ENCODE data around the gene SORCS2. TPM values are rescaled to one million over a fixed set of nuclear protein-coding genes. Genes with fewer than 3 reads are reported as not detected.

SORCS2 gene
- total RNA-seq, 4 donors from 2014 or later, result 0.26 to 17.1 (median 2.9) TPM

- H3K4me3 ChIP-seq, result no peak overlapping the region
- no peaks in the 10 kb centered on the region for H3K27me3 ChIP-seq
- H3K9me3 ChIP-seq, result no peaks in the 10 kb centered on the region
- intact Hi-C loops (cut with DNase I; ENCODE audit: low total_unique reads), result no loop called here
- H3K4me1 ChIP-seq, result no peaks in the 10 kb centered on the region
- no peaks in the 10 kb centered on the region for H3K36me3 ChIP-seq
- DNase-seq, result no peak
- no peak overlapping the region for H3K27ac ChIP-seq
- TF ChIP-seq POLR2A (IDR thresholded peaks at IDR 0.05) (no peak), CTCF (IDR thresholded peaks at IDR 0.05) (no peak)
Measured at GRCh38 chr4:7238300-7238960, 46.1 kb downstream of the SORCS2 start.

GRCh38 chr4:7239101-7239820 lies 46.9 kb downstream of the SORCS2 start:
- Histone ChIP-seq H3K4me1 (no peaks in the 10 kb centered on the region), H3K27me3 (no peaks in the 10 kb centered on the region)
- intact Hi-C loops (cut with DNase I; ENCODE audit: low total_unique reads), result no loop called here

GRCh38 chr4:7239844-7240243 lies 47.5 kb downstream of the SORCS2 start:
- TF ChIP-seq POLR2A (IDR thresholded peaks at IDR 0.05) (no peak), CTCF (IDR thresholded peaks at IDR 0.05) (no peak)
- Histone ChIP-seq H3K9me3 (no peaks in the 10 kb centered on the region), H3K27me3 (no peaks in the 10 kb centered on the region), H3K4me1 (no peaks in the 10 kb centered on the region), H3K36me3 (no peaks in the 10 kb centered on the region), H3K27ac (no peak overlapping the region), H3K4me3 (no peak overlapping the region)
- intact Hi-C loops (cut with DNase I; ENCODE audit: low total_unique reads), result no loop called here
- no peak for DNase-seq

More at GRCh38 chr4:7239101-7239820, 46.9 kb downstream of the SORCS2 start:
- Histone ChIP-seq H3K9me3 (no peaks in the 10 kb centered on the region), H3K36me3 (no peaks in the 10 kb centered on the region), H3K4me3 (no peak overlapping the region), H3K27ac (no peak overlapping the region)
- no peak for DNase-seq
- TF ChIP-seq CTCF (IDR thresholded peaks at IDR 0.05), result no peak
- TF ChIP-seq POLR2A (IDR thresholded peaks at IDR 0.05), result no peak

GRCh38 chr4:7240306-7240705 lies 48.0 kb downstream of the SORCS2 start:
- Histone ChIP-seq H3K4me3 (no peak overlapping the region), H3K9me3 (no peaks in the 10 kb centered on the region), H3K27ac (no peak overlapping the region), H3K36me3 (no peaks in the 10 kb centered on the region), H3K4me1 (no peaks in the 10 kb centered on the region), H3K27me3 (no peaks in the 10 kb centered on the region)
- no peak for DNase-seq
- intact Hi-C loops (cut with DNase I; ENCODE audit: low total_unique reads), result no loop called here
- no peak for TF ChIP-seq CTCF (IDR thresholded peaks at IDR 0.05)
- TF ChIP-seq POLR2A (IDR thresholded peaks at IDR 0.05), result no peak

GRCh38 chr4:7241597-7242125 lies 49.3 kb downstream of the SORCS2 start:
- H3K4me3 ChIP-seq, result no peak overlapping the region
- intact Hi-C loops (cut with DNase I; ENCODE audit: low total_unique reads), result no loop called here
- no peak for TF ChIP-seq POLR2A (IDR thresholded peaks at IDR 0.05)
- TF ChIP-seq CTCF (IDR thresholded peaks at IDR 0.05), result no peak

More at GRCh38 chr4:7241597-7242125, 49.3 kb downstream of the SORCS2 start:
- H3K36me3 ChIP-seq, result no peaks in the 10 kb centered on the region
- H3K27ac ChIP-seq, result no peak overlapping the region
- no peaks in the 10 kb centered on the region for H3K9me3 ChIP-seq
- H3K27me3 ChIP-seq, result no peaks in the 10 kb centered on the region
- H3K4me1 ChIP-seq, result no peaks in the 10 kb centered on the region
- DNase-seq, result no peak

All from uterus (tissue), 4 donors.